ENCODE results near the gene CTBS. TPM values are rescaled to one million over a fixed set of nuclear protein-coding genes. Genes with fewer than 3 reads are reported as not detected.
A peak's percentile ranks its signal among the peaks of the same experiment; 100 is the strongest.

CTBS gene
- total and polyA plus RNA-seq, 2 of the 13 experiments (the other 11 are each of a cell fraction or from before 2014, with no cell fraction given), result 4.7 to 12.4 TPM

DNA sequence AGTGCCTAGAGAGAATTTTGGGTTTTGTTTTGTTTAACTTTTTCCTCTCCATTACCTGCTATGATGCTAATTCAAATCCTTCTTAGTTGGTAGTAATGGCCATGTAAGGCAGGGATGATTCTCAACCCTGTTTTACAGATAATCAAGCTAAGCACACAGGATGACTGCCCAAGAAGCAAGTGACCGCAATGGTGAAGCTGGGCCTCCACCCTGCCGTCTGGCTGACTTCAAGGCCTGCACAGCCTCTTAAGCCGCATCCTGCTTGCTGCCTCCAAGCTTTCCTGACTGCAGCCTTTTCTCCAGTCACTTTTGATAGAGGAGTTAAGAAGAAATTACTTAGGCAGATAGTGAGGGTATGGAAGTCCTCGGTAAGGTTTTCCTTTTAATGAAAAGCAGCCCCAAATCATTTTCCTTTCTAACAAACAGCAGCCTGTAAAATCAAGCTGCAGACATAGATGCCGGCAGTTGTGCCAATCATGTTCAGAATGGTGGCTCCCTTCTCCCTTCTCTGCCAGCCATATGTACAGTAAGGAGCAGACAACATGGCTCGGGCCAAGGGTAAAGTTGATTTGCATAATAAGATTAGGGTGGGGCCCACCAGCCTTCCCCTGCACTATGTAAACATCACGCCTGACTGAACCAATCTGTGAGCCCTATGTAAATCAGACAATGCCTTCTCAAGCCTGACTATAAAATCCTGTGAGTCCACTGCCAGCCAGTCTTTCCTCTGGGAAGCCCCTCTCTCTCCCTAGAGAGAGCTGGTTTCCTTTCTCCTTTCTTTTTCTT is 8.8 kb upstream of the CTBS start:
- Histone ChIP-seq H3K27me3 (ENCODE audit: control insufficient read depth in 1 of 2, insufficient read depth in 2 of 2, low read length in 2 of 2) (no peaks in the 10 kb centered on the region), H3K36me3 (replicated peaks in 1 of 2; ENCODE audit: control insufficient read depth in 1 of 2, insufficient read depth in 2 of 2, low read length in 2 of 2) (no peaks in the 10 kb centered on the region), H3K4me2 (ENCODE audit: low read depth, low read length) (peak overlapping the region; percentile 76), H3K9ac (ENCODE audit: insufficient read depth, low read depth, low read length) (no peak overlapping the region), H4K20me1 (ENCODE audit: insufficient read depth, low read length) (no peaks in the 10 kb centered on the region), H3K4me3 (replicated peaks in 1 of 3; ENCODE audit: insufficient read depth in 1 of 3, low read depth in 2 of 3, low read length in 3 of 3) (peak overlapping the region; percentile 5 to 45 (median 40); a peak in 4 of 6 replicates), H3K79me2 (ENCODE audit: insufficient read depth, low read length) (no peaks in the 10 kb centered on the region), H3K9me3 (ENCODE audit: low read length) (no peaks in the 10 kb centered on the region), H3K27ac (ENCODE audit: extremely low read length, insufficient read depth, low read length) (no peak overlapping the region), H2AFZ (ENCODE audit: low read length) (peak overlapping the region; percentile 59), H3K4me1 (ENCODE audit: insufficient read depth, low read length) (peaks cover 15% of the 10 kb centered on the region)
- TF ChIP-seq, protein P1, sequence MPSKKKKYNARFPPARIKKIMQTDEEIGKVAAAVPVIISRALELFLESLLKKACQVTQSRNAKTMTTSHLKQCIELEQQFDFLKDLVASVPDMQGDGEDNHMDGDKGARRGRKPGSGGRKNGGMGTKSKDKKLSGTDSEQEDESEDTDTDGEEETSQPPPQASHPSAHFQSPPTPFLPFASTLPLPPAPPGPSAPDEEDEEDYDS (CRISPR knock-in tag; IDR thresholded peaks at IDR 0.05), result peak; percentile 52; the same call in 1 of the 2 replicates
- TF ChIP-seq, protein P2, sequence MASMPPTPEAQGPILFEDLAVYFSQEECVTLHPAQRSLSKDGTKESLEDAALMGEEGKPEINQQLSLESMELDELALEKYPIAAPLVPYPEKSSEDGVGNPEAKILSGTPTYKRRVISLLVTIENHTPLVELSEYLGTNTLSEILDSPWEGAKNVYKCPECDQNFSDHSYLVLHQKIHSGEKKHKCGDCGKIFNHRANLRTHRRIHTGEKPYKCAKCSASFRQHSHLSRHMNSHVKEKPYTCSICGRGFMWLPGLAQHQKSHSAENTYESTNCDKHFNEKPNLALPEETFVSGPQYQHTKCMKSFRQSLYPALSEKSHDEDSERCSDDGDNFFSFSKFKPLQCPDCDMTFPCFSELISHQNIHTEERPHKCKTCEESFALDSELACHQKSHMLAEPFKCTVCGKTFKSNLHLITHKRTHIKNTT (CRISPR knock-in tag; IDR thresholded peaks at IDR 0.05), result no peak
- no peak for TF ChIP-seq FOXA1 (IDR thresholded peaks at IDR 0.05)
- peak; percentile 54; the same call in 1 of the 2 replicates for TF ChIP-seq FOXA1 (CRISPR knock-in tag; IDR thresholded peaks at IDR 0.05)
- TF ChIP-seq FOXA3 (CRISPR knock-in tag; IDR thresholded peaks at IDR 0.05), result peak; percentile 57
- TF ChIP-seq POLR2A (IDR thresholded peaks at IDR 0.05; ENCODE audit: insufficient read depth in 1 of 2, low read depth in 2 of 2, low read length in 2 of 2), result 0 out of 4 replicates have a peak, but pooled peaks of 1 of the 2 experiments have one; percentile 26
- TF ChIP-seq, protein P3, sequence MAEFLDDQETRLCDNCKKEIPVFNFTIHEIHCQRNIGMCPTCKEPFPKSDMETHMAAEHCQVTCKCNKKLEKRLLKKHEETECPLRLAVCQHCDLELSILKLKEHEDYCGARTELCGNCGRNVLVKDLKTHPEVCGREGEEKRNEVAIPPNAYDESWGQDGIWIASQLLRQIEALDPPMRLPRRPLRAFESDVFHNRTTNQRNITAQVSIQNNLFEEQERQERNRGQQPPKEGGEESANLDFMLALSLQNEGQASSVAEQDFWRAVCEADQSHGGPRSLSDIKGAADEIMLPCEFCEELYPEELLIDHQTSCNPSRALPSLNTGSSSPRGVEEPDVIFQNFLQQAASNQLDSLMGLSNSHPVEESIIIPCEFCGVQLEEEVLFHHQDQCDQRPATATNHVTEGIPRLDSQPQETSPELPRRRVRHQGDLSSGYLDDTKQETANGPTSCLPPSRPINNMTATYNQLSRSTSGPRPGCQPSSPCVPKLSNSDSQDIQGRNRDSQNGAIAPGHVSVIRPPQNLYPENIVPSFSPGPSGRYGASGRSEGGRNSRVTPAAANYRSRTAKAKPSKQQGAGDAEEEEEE (CRISPR knock-in tag; IDR thresholded peaks at IDR 0.05; ENCODE audit: borderline replicate concordance), result no peak
- 0 out of 2 replicates have a peak, but pooled peaks have one; percentile 25 for TF ChIP-seq ZNF605 (CRISPR knock-in tag; IDR thresholded peaks at IDR 0.05)
- TF ChIP-seq MTF1 (CRISPR knock-in tag; IDR thresholded peaks at IDR 0.05), result no peak
- no peak for TF ChIP-seq SOX13 (IDR thresholded peaks at IDR 0.05)
- TF ChIP-seq SOX13 (CRISPR knock-in tag; conservative IDR thresholded peaks at IDR 0.05 in 1 of 2, IDR thresholded peaks at IDR 0.05 in 1 of 2), result no peak
- TF ChIP-seq ZMYM4 (CRISPR knock-in tag; IDR thresholded peaks at IDR 0.05), result 0 out of 2 replicates have a peak, but pooled peaks have one; percentile 27
- TF ChIP-seq ZNF138 (CRISPR knock-in tag; IDR thresholded peaks at IDR 0.05; ENCODE audit: low read depth), result no peak
- TF ChIP-seq MIXL1 (CRISPR knock-in tag; IDR thresholded peaks at IDR 0.05), result peak; percentile 80; the same call in 1 of the 2 replicates
- no TSS peak for BruUV-seq (replicated peaks)
- intact Hi-C loops (cut with micrococcal nuclease; ENCODE audit: unreplicated experiment), result no loop called here
- FAIRE-seq (no peak), ATAC-seq (peak; percentile 87), DNase-seq (ENCODE audit: low spot score) (peak; percentile 37)
- CTCF ChIA-PET (ENCODE audit: low intra/inter-chr PET ratio, low total read pairs), result no interaction called here
- in situ Hi-C loops (cut with HindIII; ENCODE audit: extremely low pct_ligation_motif_present, low pct_unique_long_range_greater_than_20kb), result no loop called here
- 40% methylated on average over 7 of the region's 7 CpGs for WGBS (ENCODE audit: low lambda C conversion rate)
- POLR2A ChIA-PET, result interaction anchor here (5.2 kb wide), 1 partner anchor 9 kb away, joined by 40 read pairs; the partner anchor contains the start of gene CTBS

Measured in HepG2 (cell line).